ENCODE measurements around the gene RMRP.

The RMRP gene

GRCh38 chr9:35666045-35666444, 8.2 kb upstream of the RMRP start:
- DNase-seq (ENCODE audit: low read depth in 1 of 2, low spot score in 1 of 2), result no peak

- no peak for DNase-seq (ENCODE audit: low read depth in 1 of 2, low spot score in 1 of 2)
Measured at GRCh38 chr9:35665471-35665818, 7.6 kb upstream of the RMRP start.

- DNase-seq (ENCODE audit: low read depth in 1 of 2, low spot score in 1 of 2), result peak; percentile 38 to 50
Measured at GRCh38 chr9:35664531-35665470, 7.0 kb upstream of the RMRP start, which contains the start of gene ARHGEF39. Gene ARHGEF39, minus strand, starts transcription at chr9:35665195. Its CDS starts 26 bp downstream, at chr9:35665169.

- DNase-seq (ENCODE audit: low read depth in 1 of 2, low spot score in 1 of 2), result no peak
Measured at GRCh38 chr9:35662437-35662836, 4.6 kb upstream of the RMRP start.

GRCh38 chr9:35661756-35662350, 4.0 kb upstream of the RMRP start:
- no peak for DNase-seq (ENCODE audit: low read depth in 1 of 2, low spot score in 1 of 2)

- no peak for DNase-seq (ENCODE audit: low read depth in 1 of 2, low spot score in 1 of 2)
Measured at GRCh38 chr9:35660966-35661415, 3.2 kb upstream of the RMRP start.

GRCh38 chr9:35659340-35659739, 1.5 kb upstream of the RMRP start:
- DNase-seq (ENCODE audit: low read depth in 1 of 2, low spot score in 1 of 2), result no peak

- DNase-seq (ENCODE audit: low read depth in 1 of 2, low spot score in 1 of 2), result no peak
Measured at GRCh38 chr9:35658968-35659220, 1.1 kb upstream of the RMRP start.

GRCh38 chr9:35658137-35658967, 533 bp upstream of the RMRP start, which contains the start of gene CCDC107:
Gene CCDC107, plus strand, starts transcription at chr9:35658292. Its CDS starts 88 bp downstream, at chr9:35658380.
- peak; percentile 74 to 75 for DNase-seq (ENCODE audit: low read depth in 1 of 2, low spot score in 1 of 2)

GRCh38 chr9:35656831-35657545, 831 bp downstream of the RMRP start:
- no peak for DNase-seq (ENCODE audit: low read depth in 1 of 2, low spot score in 1 of 2)

GRCh38 chr9:35656348-35656747, 1.5 kb downstream of the RMRP start:
- DNase-seq (ENCODE audit: low read depth in 1 of 2, low spot score in 1 of 2), result no peak

GRCh38 chr9:35653611-35654010, 4.2 kb downstream of the RMRP start:
- no peak for DNase-seq (ENCODE audit: low read depth in 1 of 2, low spot score in 1 of 2)

- DNase-seq (ENCODE audit: low read depth in 1 of 2, low spot score in 1 of 2), result no peak
Measured at GRCh38 chr9:35652829-35653209, 5.0 kb downstream of the RMRP start.

GRCh38 chr9:35651956-35652828, 5.6 kb downstream of the RMRP start:
- no peak for DNase-seq (ENCODE audit: low read depth in 1 of 2, low spot score in 1 of 2)

- no peak for DNase-seq (ENCODE audit: low read depth in 1 of 2, low spot score in 1 of 2)
Measured at GRCh38 chr9:35650341-35651158, 7.3 kb downstream of the RMRP start, which contains the start of gene SIT1. Gene SIT1, minus strand, starts transcription at chr9:35650931. Its CDS starts 78 bp downstream, at chr9:35650853.

- DNase-seq (ENCODE audit: low read depth in 1 of 2, low spot score in 1 of 2), result peak in 1 of 2 donors; percentile 27
Measured at GRCh38 chr9:35649431-35650340, 8.1 kb downstream of the RMRP start.

- DNase-seq (ENCODE audit: low read depth in 1 of 2, low spot score in 1 of 2), result peak; percentile 84 to 88
Measured at GRCh38 chr9:35646533-35647265, 11.1 kb downstream of the RMRP start.

All from stimulated activated CD4-positive, alpha-beta T cell treated with anti-CD3 and anti-CD28 coated beads, Interleukin-15, amount 100 ng/mL, for 1 hour (primary cell).